Measurements from ENCODE around the gene FMNL2.

Gene FMNL2

DNA sequence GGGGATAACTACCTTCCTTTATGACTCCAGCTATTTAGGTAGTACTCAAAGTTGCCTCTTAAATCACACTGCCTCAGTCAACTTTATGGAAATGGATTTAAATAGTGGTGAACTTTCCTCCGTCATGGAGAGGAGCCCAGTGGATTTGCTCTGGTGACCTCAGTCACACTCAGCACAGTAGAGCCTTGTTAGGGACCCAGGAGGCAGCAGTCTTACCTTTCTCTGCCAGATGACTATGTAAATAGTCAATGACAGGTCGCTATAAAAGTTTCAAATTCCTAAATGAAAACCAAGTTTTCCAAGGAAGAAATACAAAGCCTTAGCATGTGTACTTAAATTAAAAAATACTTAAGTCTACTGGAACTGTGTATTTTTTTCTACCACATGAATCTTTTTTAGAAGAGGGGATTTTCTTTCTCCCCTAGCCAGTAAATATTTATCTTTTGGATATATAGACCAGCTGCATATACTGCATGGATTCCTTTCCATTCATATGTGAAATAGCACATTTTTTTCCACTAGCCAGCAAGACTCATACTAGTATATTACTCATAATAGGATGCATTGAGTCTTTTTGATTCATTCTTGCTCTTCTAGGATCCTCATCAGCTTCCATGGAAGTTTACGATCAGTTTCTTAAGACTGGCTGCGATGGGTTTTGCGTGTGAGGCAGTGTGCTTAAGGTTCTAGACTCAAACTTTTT, 147.1 kb downstream of the FMNL2 start:
- TF ChIP-seq EZH2 (IDR thresholded peaks at IDR 0.05; ENCODE audit: borderline replicate concordance, low read length) = no peak
- TF ChIP-seq, protein P1, sequence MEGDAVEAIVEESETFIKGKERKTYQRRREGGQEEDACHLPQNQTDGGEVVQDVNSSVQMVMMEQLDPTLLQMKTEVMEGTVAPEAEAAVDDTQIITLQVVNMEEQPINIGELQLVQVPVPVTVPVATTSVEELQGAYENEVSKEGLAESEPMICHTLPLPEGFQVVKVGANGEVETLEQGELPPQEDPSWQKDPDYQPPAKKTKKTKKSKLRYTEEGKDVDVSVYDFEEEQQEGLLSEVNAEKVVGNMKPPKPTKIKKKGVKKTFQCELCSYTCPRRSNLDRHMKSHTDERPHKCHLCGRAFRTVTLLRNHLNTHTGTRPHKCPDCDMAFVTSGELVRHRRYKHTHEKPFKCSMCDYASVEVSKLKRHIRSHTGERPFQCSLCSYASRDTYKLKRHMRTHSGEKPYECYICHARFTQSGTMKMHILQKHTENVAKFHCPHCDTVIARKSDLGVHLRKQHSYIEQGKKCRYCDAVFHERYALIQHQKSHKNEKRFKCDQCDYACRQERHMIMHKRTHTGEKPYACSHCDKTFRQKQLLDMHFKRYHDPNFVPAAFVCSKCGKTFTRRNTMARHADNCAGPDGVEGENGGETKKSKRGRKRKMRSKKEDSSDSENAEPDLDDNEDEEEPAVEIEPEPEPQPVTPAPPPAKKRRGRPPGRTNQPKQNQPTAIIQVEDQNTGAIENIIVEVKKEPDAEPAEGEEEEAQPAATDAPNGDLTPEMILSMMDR (IDR thresholded peaks at IDR 0.05; ENCODE audit: low read length) = no peak
- Histone ChIP-seq H2AFZ (ENCODE audit: low read length) (no peak overlapping the region), H3K9me3 (ENCODE audit: low read length) (no peaks in the 10 kb centered on the region), H4K20me1 (ENCODE audit: insufficient read depth, low read length) (no peaks in the 10 kb centered on the region), H3F3A (ENCODE audit: insufficient read depth, low read length) (no peaks in the 10 kb centered on the region), H3K4me2 (ENCODE audit: low read length) (no peak overlapping the region), H3K4me3 (ENCODE audit: low read depth, low read length, poor library complexity, severe bottlenecking) (no peak overlapping the region), H3K9ac (ENCODE audit: low read length) (no peak overlapping the region), H3K79me2 (ENCODE audit: insufficient read depth, low read length) (no peaks in the 10 kb centered on the region), H3K4me1 (ENCODE audit: insufficient read depth, low read length, severe bottlenecking) (no peaks in the 10 kb centered on the region), H3K27me3 (ENCODE audit: insufficient read depth, low read length) (no peaks in the 10 kb centered on the region), H3K36me3 (ENCODE audit: insufficient read depth, low read length) (no peaks in the 10 kb centered on the region), H3K27ac (ENCODE audit: low read depth, low read length, poor library complexity, severe bottlenecking) (no peak overlapping the region), H3K9me2 (ENCODE audit: low read depth, low read length) (no peaks in the 10 kb centered on the region)

DNA sequence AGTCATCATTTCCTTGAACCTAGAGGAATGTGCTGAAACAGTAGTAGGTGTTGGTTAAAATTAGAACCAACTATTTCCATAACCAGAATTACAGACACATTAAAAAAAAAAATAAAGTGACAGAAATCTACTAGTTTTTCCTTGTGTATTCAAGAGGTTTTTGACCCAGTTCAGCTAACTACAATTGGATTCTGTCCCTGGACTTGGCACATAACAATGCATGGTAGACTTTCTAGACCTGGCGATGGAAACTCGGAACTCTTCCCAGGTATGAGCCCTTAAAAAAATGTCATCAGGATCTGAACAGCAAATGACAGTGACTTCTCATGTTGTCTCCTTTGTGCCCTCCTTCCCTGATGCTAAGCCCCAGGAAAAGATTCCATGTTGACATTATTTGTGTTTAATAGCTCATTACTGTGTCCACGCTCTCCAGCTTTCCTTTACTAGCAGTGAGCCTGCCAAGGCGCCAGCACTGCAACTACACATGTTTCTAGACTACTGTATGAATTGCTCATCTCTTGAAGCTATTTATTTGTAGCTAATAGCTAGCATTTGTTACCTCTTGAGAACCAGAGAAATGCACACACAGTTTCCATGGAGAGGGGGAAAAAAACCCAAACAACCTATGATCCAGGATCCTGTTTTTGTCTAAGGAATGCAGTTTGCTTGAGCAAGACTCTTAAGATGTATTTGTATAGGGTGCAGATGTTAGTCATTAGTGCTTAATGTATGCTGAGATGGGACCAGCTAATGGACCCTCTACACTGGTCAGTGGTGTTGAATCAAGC, 148.5 kb downstream of the FMNL2 start:
- Histone ChIP-seq H3K9me2 (ENCODE audit: low read depth, low read length) (no peaks in the 10 kb centered on the region), H3K4me3 (ENCODE audit: low read depth, low read length, poor library complexity, severe bottlenecking) (no peak overlapping the region), H3F3A (ENCODE audit: insufficient read depth, low read length) (no peaks in the 10 kb centered on the region), H3K27ac (ENCODE audit: low read depth, low read length, poor library complexity, severe bottlenecking) (no peak overlapping the region), H3K27me3 (ENCODE audit: insufficient read depth, low read length) (no peaks in the 10 kb centered on the region), H3K9me3 (ENCODE audit: low read length) (no peaks in the 10 kb centered on the region), H3K36me3 (ENCODE audit: insufficient read depth, low read length) (no peaks in the 10 kb centered on the region), H3K4me1 (ENCODE audit: insufficient read depth, low read length, severe bottlenecking) (no peaks in the 10 kb centered on the region), H3K79me2 (ENCODE audit: insufficient read depth, low read length) (no peaks in the 10 kb centered on the region), H3K4me2 (ENCODE audit: low read length) (no peak overlapping the region), H4K20me1 (ENCODE audit: insufficient read depth, low read length) (no peaks in the 10 kb centered on the region), H2AFZ (ENCODE audit: low read length) (no peak overlapping the region), H3K9ac (ENCODE audit: low read length) (no peak overlapping the region)
- no peak for TF ChIP-seq EZH2 (IDR thresholded peaks at IDR 0.05; ENCODE audit: borderline replicate concordance, low read length)
- TF ChIP-seq, protein P1 (IDR thresholded peaks at IDR 0.05; ENCODE audit: low read length) = no peak

DNA sequence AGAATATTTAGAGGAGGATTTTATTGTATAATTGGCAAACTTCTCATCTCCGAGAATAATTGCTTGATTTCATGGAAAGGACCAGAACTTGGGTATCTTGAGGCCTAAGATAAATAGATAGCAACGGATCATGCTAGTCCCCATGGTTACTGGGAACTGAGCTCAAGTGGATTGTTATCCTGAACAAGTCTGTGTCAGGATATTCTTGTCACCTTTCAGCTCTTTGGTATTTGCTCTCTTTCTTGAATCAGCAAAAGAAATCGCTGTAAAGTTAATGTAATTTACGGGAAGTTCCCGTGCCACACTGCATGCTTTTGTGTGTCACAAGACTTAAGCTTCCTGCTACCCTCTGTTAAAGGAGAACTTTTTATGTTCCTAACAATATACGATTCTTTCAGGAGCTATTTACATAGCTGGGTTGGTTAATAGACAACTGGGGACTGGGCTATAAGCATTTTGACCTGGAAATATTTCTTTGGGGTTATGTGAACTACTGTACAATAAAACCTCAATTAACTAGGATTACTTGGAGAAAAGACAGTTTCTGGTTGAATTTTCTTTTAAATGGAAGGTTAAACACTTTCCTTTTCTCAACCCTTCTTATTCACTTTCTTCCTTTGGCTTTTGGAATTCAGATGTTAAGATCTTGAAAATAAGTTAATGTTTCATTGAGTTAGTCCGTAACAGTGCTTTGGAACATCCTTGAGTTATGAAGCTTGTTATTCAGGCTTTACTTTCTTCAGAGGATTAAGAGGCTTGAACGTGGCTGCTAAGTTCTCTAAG, 151.2 kb downstream of the FMNL2 start:
- no peaks in the 10 kb centered on the region for H4K20me1 ChIP-seq (ENCODE audit: insufficient read depth, low read length)
- no peak overlapping the region for H3K4me3 ChIP-seq (ENCODE audit: low read depth, low read length, poor library complexity, severe bottlenecking)
- H3K9ac ChIP-seq (ENCODE audit: low read length) = no peak overlapping the region
- no peaks in the 10 kb centered on the region for H3K9me2 ChIP-seq (ENCODE audit: low read depth, low read length)
- H3K4me1 ChIP-seq (ENCODE audit: insufficient read depth, low read length, severe bottlenecking) = no peaks in the 10 kb centered on the region
- H3K79me2 ChIP-seq (ENCODE audit: insufficient read depth, low read length) = no peaks in the 10 kb centered on the region
- H3K27me3 ChIP-seq (ENCODE audit: insufficient read depth, low read length) = no peaks in the 10 kb centered on the region
- H3K4me2 ChIP-seq (ENCODE audit: low read length) = no peak overlapping the region
- H3K36me3 ChIP-seq (ENCODE audit: insufficient read depth, low read length) = no peaks in the 10 kb centered on the region
- no peak overlapping the region for H3K27ac ChIP-seq (ENCODE audit: low read depth, low read length, poor library complexity, severe bottlenecking)
- H3K9me3 ChIP-seq (ENCODE audit: low read length) = no peaks in the 10 kb centered on the region
- TF ChIP-seq, protein P1 (IDR thresholded peaks at IDR 0.05; ENCODE audit: low read length) = no peak
- no peak for TF ChIP-seq EZH2 (IDR thresholded peaks at IDR 0.05; ENCODE audit: borderline replicate concordance, low read length)
- H3F3A ChIP-seq (ENCODE audit: insufficient read depth, low read length) = no peaks in the 10 kb centered on the region
- H2AFZ ChIP-seq (ENCODE audit: low read length) = no peak overlapping the region
